Urothelium cell line (cell line): ENCODE data around the gene MAPK7.

Experiments used
- DNase-seq: peaks from one replicate; pipeline ENCODE4 v3.0.0; 2011; ENCODE audit warnings: low spot score, mixed read lengths
- FAIRE-seq: peaks from 2 replicates; lab custom pipeline; 2011; peaks lifted over from hg19 to GRCh38; lab: Jason Lieb, UNC

The MAPK7 gene

GRCh38 chr17:19414396-19415280, 36.3 kb downstream of the MAPK7 start:
- no peak for FAIRE-seq
- DNase-seq, result no peak

GRCh38 chr17:19415311-19415710, 37.0 kb downstream of the MAPK7 start:
- DNase-seq (no peak), FAIRE-seq (no peak)

GRCh38 chr17:19415806-19416775, 37.8 kb downstream of the MAPK7 start:
- no peak for DNase-seq
- FAIRE-seq, result no peak

- DNase-seq, result no peak
- FAIRE-seq, result no peak
Measured at GRCh38 chr17:19417611-19418010, 39.3 kb downstream of the MAPK7 start.

GRCh38 chr17:19418251-19418992, 40.1 kb downstream of the MAPK7 start:
- FAIRE-seq, result no peak
- no peak for DNase-seq

GRCh38 chr17:19421219-19421618, 42.9 kb downstream of the MAPK7 start:
- DNase-seq (no peak), FAIRE-seq (no peak)

- DNase-seq (no peak), FAIRE-seq (no peak)
Measured at GRCh38 chr17:19421926-19422325, 43.6 kb downstream of the MAPK7 start.

GRCh38 chr17:19424934-19425868, 46.9 kb downstream of the MAPK7 start:
- FAIRE-seq, result no peak
- no peak for DNase-seq

GRCh38 chr17:19426631-19427030, 48.3 kb downstream of the MAPK7 start:
- FAIRE-seq (no peak), DNase-seq (no peak)

- FAIRE-seq (no peak), DNase-seq (no peak)
Measured at GRCh38 chr17:19431691-19432090, 53.4 kb downstream of the MAPK7 start.
